ENCODE data around the gene ZBTB47. TPM values are rescaled to one million over a fixed set of nuclear protein-coding genes. Genes with fewer than 3 reads are reported as not detected.

The ZBTB47 gene
- total RNA-seq, 1 donor from 2014 or later = 4.4 TPM

GRCh38 chr3:42681361-42682038 is 28.0 kb downstream of the ZBTB47 start:
- Mint-ChIP-seq H3K27me3 (ENCODE audit: insufficient read depth, low read depth) (no peaks in the 10 kb centered on the region), H3K9me3 (peaks cover 12% of the 10 kb centered on the region), H3K27ac (no peak overlapping the region), H3K36me3 (no peaks in the 10 kb centered on the region), H3K4me1 (no peaks in the 10 kb centered on the region), H3K4me3 (no peak overlapping the region)
- Histone ChIP-seq H3K36me3 (no peaks in the 10 kb centered on the region), H3K4me3 (no peak overlapping the region), H3K4me1 (no peaks in the 10 kb centered on the region), H3K9me3 (ENCODE audit: low read depth) (no peaks in the 10 kb centered on the region), H3K4me2 (no peak overlapping the region), H3K27ac (no peak overlapping the region), H3F3A (ENCODE audit: low read depth) (no peaks in the 10 kb centered on the region), H2AFZ (replicated peaks) (no peak overlapping the region), H3K9ac (no peak overlapping the region), H4K20me1 (ENCODE audit: low read depth) (no peaks in the 10 kb centered on the region), H3K27me3 (no peaks in the 10 kb centered on the region), H3K79me2 (ENCODE audit: low read depth) (no peaks in the 10 kb centered on the region)
- TF ChIP-seq CTCF (IDR thresholded peaks at IDR 0.05) (no peak), EZH2phosphoT487 (IDR thresholded peaks at IDR 0.05) (no peak), EZH2 (IDR thresholded peaks at IDR 0.05) (no peak)
- DNase-seq (ENCODE audit: low spot score) = no peak

- H3K9ac ChIP-seq = no peak overlapping the region
Observed at GRCh38 chr3:42682301-42683070, 29.0 kb downstream of the ZBTB47 start.

GRCh38 chr3:42683875-42684598 is 30.5 kb downstream of the ZBTB47 start:
- H4K20me1 ChIP-seq (ENCODE audit: low read depth) = no peaks in the 10 kb centered on the region
- no peaks in the 10 kb centered on the region for H3K4me1 ChIP-seq
- Mint-ChIP-seq H3K4me1 (peaks cover 2% of the 10 kb centered on the region), H3K27me3 (ENCODE audit: insufficient read depth, low read depth) (peaks cover 2% of the 10 kb centered on the region), H3K9me3 (no peaks in the 10 kb centered on the region), H3K4me3 (no peak overlapping the region), H3K36me3 (no peaks in the 10 kb centered on the region), H3K27ac (no peak overlapping the region)
- TF ChIP-seq CTCF (IDR thresholded peaks at IDR 0.05) = no peak
- no peak for TF ChIP-seq EZH2 (IDR thresholded peaks at IDR 0.05)
- no peak for TF ChIP-seq EZH2phosphoT487 (IDR thresholded peaks at IDR 0.05)
- no peak for DNase-seq (ENCODE audit: low spot score)
- no peak overlapping the region for H3K9ac ChIP-seq
- H3K27ac ChIP-seq = no peak overlapping the region
- no peaks in the 10 kb centered on the region for H3K27me3 ChIP-seq
- no peak overlapping the region for H3K4me2 ChIP-seq
- no peak overlapping the region for H2AFZ ChIP-seq (replicated peaks)
- no peaks in the 10 kb centered on the region for H3F3A ChIP-seq (ENCODE audit: low read depth)
- H3K79me2 ChIP-seq (ENCODE audit: low read depth) = no peaks in the 10 kb centered on the region
- no peaks in the 10 kb centered on the region for H3K9me3 ChIP-seq (ENCODE audit: low read depth)
- H3K4me3 ChIP-seq = no peak overlapping the region
- no peaks in the 10 kb centered on the region for H3K36me3 ChIP-seq

More at GRCh38 chr3:42682301-42683070, 29.0 kb downstream of the ZBTB47 start:
- Histone ChIP-seq H3K27ac (no peak overlapping the region), H3K36me3 (no peaks in the 10 kb centered on the region), H3K9me3 (ENCODE audit: low read depth) (no peaks in the 10 kb centered on the region), H3K79me2 (ENCODE audit: low read depth) (no peaks in the 10 kb centered on the region), H4K20me1 (ENCODE audit: low read depth) (no peaks in the 10 kb centered on the region), H2AFZ (replicated peaks) (no peak overlapping the region), H3F3A (ENCODE audit: low read depth) (no peaks in the 10 kb centered on the region), H3K4me1 (no peaks in the 10 kb centered on the region), H3K27me3 (no peaks in the 10 kb centered on the region), H3K4me2 (no peak overlapping the region), H3K4me3 (no peak overlapping the region)
- H3K36me3 Mint-ChIP-seq = no peaks in the 10 kb centered on the region
- H3K4me3 Mint-ChIP-seq = no peak overlapping the region
- no peaks in the 10 kb centered on the region for H3K27me3 Mint-ChIP-seq (ENCODE audit: insufficient read depth, low read depth)
- H3K9me3 Mint-ChIP-seq = peaks cover 5% of the 10 kb centered on the region
- no peak for DNase-seq (ENCODE audit: low spot score)
- no peaks in the 10 kb centered on the region for H3K4me1 Mint-ChIP-seq
- TF ChIP-seq CTCF (IDR thresholded peaks at IDR 0.05) (no peak), EZH2 (IDR thresholded peaks at IDR 0.05) (no peak), EZH2phosphoT487 (IDR thresholded peaks at IDR 0.05) (no peak)
- no peak overlapping the region for H3K27ac Mint-ChIP-seq

Measured in neural progenitor cell (in vitro differentiated cells).